ENCODE data around the gene TMEM30B.

- no peak for TF ChIP-seq CTCF (IDR thresholded peaks at IDR 0.05; ENCODE audit: poor library complexity)
- no peak for TF ChIP-seq EZH2 (IDR thresholded peaks at IDR 0.05; ENCODE audit: borderline replicate concordance)
Measured at GRCh38 chr14:61240206-61240605, 40.9 kb downstream of the TMEM30B start.

Measured in hepatocyte (in vitro differentiated cells).